Activated CD8-positive, alpha-beta memory T cell treated with anti-CD3 and anti-CD28 coated beads for 48 hours (primary cell): Measurements from ENCODE around the gene B3GAT3.
"Not testable (repeated sequence)": the region's sequence is repeated elsewhere in the genome, so short reads cannot be mapped to it uniquely, and the experiment has no call there.

Experiments
- DNase-seq, 3 experiments: peaks; one replicate each; pipeline ENCODE4 v3.0.0-alpha.2; 2020; ENCODE audit warnings: low read depth in 2 of 3, low spot score in 2 of 3

The B3GAT3 gene

GRCh38 chr11:62580959-62581715, 40.6 kb downstream of the B3GAT3 start:
- no peak for DNase-seq

GRCh38 chr11:62579252-62579651, 42.5 kb downstream of the B3GAT3 start:
- DNase-seq = no peak

DNA sequence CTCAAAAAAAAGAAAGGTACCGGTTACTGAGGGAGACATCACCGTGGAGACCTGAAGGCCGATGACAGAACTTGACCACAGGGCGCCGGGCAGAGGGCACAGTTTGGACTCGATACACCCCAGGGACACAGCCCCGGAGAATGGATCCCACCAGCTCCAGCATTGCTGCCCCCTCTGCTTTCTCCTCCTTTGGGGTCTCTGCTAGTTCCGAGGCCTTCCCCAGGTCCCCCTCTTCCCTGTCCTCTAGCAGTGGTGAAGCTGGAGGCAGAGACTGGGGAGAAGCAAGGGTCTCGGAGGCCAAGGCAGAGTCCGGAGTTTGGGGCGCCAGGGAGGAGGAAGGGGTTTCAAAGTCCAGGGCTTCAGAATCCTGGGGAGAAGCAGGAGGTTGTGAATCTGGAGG, 43.2 kb downstream of the B3GAT3 start:
- no peak for DNase-seq

GRCh38 chr11:62577046-62577714, 44.6 kb downstream of the B3GAT3 start:
- no peak for DNase-seq

- no peak for DNase-seq
These were observed 45.9 kb downstream of the B3GAT3 start for GRCh38 chr11:62575837-62576236.

DNA sequence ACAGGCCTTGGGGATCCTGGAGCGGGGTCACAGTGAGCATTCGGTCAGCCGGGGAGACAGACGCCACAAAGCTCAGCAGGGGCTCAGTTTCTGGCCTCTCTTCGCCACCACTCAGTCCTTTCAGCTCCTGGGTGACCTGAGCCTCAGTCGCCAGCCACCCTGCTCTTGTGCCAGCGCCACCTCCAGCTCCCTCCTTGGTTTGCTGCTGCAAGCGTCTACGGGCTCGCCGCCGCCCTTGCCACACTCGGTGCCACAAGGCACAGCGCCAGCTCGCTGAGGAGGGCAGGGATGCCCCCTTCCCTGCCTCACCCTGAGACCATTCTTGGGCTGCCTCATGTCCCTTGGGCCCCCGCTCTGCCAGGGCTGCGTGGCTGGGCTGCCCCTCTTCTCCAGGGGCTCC, 46.6 kb downstream of the B3GAT3 start:
- no peak for DNase-seq

DNA sequence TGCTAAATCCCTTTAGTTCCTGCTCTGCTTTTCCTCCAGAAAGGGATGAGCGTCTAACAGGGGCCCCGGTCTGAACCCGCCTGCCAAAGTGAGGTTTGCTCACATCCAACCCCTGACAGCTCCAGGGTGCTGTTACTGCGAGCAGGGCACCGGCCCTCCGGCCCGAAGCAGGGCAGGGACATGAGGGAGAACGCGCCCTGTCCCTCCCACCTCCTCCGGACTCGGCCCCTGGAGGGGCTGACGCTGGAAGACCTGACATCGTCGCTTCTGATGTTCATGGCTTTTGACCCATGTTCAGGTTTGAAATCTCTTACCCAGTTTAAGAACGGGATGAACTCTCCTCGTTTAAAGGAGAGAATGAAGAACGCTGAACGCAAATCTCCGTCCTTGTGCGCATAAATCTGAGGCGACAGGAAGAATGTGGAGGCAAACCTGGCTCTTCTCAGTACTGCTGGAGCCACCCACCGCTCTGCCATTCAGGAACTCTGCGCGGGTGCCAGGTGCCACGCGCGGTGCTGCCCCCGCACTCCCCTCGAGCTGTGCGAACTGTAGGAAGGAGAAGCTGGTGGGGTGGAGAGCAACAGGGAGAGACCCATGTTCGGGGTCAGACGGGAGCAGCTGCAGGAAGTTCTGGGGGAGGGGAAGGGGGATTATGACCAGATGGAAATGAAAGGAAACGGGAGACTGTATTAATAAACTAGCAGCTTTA, 47.3 kb downstream of the B3GAT3 start:
- DNase-seq = no peak

- DNase-seq = peak; percentile 81 to 96 (median 92)
These were observed 48.0 kb downstream of the B3GAT3 start, which contains the start of gene EEF1G for GRCh38 chr11:62573592-62574362. TSS of gene EEF1G (minus strand) at chr11:62573891. CDS start at chr11:62573842, 49 bp downstream.

GRCh38 chr11:62573006-62573591, 48.7 kb downstream of the B3GAT3 start:
- no peak for DNase-seq

DNA sequence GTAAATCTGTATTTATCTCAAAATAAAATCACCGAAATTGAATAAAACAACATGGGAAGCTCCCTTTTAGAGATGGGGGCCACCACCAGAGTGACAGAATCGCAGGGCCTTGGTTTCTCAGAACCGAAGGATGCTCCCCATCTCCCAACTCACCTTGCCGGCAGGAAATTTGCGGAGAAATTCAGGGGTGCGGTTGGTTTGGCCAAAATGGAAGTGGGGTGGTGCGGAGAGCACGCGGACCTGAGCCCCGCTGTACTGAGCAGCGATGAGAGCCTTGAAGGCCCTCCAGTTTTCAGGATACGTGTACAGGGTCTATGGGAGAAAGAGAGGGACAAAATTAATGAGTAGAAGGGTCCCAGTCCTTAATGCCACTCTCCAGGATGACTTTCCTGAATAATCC, 49.4 kb downstream of the B3GAT3 start:
- DNase-seq = no peak

DNA sequence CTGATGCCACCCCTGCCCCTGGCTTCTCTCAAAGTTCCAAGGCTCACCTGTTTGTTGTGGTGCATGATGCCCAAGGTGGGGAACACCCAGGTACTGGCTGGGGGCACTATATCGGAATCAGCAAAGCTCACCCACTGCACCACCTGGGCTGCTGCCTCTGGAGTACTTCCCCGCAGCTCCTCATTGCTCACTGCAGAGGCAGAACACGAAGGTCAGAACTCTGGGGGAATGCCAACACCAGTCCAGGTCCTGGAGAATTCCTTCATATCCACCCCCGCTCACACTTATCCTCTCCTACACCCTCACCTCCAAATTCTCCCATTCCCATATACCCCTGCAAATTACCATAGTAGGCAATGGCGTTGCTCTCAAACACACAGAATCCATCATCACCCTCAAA, 50.3 kb downstream of the B3GAT3 start:
- DNase-seq = not testable (repeated sequence)

DNA sequence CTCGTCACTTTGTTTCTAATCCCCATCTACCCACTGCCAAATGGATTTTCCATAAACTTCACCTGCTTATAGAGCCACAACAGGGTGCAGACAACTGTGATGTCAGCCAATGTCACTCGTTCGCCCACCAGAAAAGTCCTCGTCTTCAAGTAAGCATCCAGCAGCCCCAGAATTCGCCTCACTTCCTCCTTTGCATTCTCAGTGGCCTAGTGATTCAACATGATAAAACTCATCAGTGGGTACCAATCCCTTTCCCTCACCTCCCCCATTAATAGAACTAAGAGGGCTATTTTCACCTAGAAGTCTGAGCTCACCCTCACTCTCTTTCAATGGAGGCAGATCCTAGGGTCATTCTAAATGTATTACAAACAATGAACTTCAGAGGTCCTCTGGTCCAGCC, 50.9 kb downstream of the B3GAT3 start:
- not testable (repeated sequence) for DNase-seq

GRCh38 chr11:62569611-62570010, 52.2 kb downstream of the B3GAT3 start:
- DNase-seq = no peak

- DNase-seq = no peak
These were observed 54.7 kb downstream of the B3GAT3 start for GRCh38 chr11:62567018-62567633.

DNA sequence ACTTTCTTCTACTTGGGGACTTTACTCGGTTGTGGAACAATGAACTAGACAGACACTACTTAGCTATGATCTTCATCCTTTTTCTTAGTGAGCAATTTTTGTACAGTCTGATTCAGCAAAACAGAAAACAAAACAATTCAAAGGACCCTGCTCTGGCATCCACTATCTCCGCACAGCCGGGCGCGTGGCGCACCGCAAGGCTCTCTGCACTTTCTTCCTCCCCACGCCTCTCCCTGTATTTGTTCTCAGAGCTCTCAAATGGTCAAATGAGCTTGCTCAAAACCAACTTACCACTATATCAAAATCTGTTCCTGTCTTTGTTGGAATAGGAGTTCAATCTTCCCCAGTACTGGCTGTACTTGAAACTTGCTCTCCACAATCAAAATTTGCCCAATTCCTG, 55.5 kb downstream of the B3GAT3 start:
- no peak for DNase-seq
